HEK293 (cell line): ENCODE data around the gene RFTN1.

ENCODE experiments used
- BCL11B ChIP-seq: fragments of 450-650 bp; formaldehyde crosslinking; IDR thresholded peaks from 2 replicates; pipeline ENCODE4 v1.5.1; 2016; ENCODE audit warnings: low read depth, missing biosample characterization, missing genetic modification characterization
- EGR2 ChIP-seq: fragments of 450-650 bp; formaldehyde crosslinking; IDR thresholded peaks from 2 replicates; pipeline ENCODE4 v1.5.1; 2016; ENCODE audit warnings: low read depth, missing biosample characterization, missing genetic modification characterization
- GLI2 ChIP-seq: fragments of 450-650 bp; formaldehyde crosslinking; IDR thresholded peaks from 2 replicates; pipeline ENCODE4; 2017; ENCODE audit warnings: missing biosample characterization, missing genetic modification characterization, low read depth, borderline replicate concordance
- IKZF3 ChIP-seq: fragments of 450-650 bp; IDR thresholded peaks from 2 replicates; pipeline ENCODE4 v1.5.0; 2018; ENCODE audit warnings: missing biosample characterization, mild to moderate bottlenecking, missing genetic modification characterization, moderate library complexity
- KLF10 ChIP-seq: fragments of 450-650 bp; IDR thresholded peaks from 2 replicates; pipeline ENCODE4 v1.5.1; 2018; ENCODE audit warnings: missing biosample characterization, mild to moderate bottlenecking, missing genetic modification characterization
- KLF17 ChIP-seq: fragments of 450-650 bp; formaldehyde crosslinking; IDR thresholded peaks from 2 replicates; pipeline ENCODE4 v1.5.1; 2016; ENCODE audit warnings: missing biosample characterization, missing genetic modification characterization
- MYNN ChIP-seq: fragments of 450-650 bp; formaldehyde crosslinking; IDR thresholded peaks from 2 replicates; pipeline ENCODE4 v1.5.1; 2016; ENCODE audit warnings: missing biosample characterization, missing genetic modification characterization, borderline replicate concordance
- OSR2 ChIP-seq: fragments of 450-650 bp; formaldehyde crosslinking; IDR thresholded peaks from 2 replicates; pipeline ENCODE4 v1.5.1; 2016; ENCODE audit warnings: missing biosample characterization, missing genetic modification characterization
- SP2 ChIP-seq: fragments of 450-650 bp; formaldehyde crosslinking; IDR thresholded peaks from 2 replicates; pipeline ENCODE4 v1.5.1; 2016; ENCODE audit warnings: missing biosample characterization, missing genetic modification characterization
- ZBTB21 ChIP-seq: fragments of 450-650 bp; formaldehyde crosslinking; IDR thresholded peaks from 2 replicates; pipeline ENCODE4 v1.5.1; 2017; ENCODE audit warnings: missing biosample characterization, missing genetic modification characterization
- ZNF114 ChIP-seq: fragments of 450-650 bp; formaldehyde crosslinking; IDR thresholded peaks from 2 replicates; pipeline ENCODE4 v1.5.0; 2017; ENCODE audit warnings: missing biosample characterization, missing genetic modification characterization
- ZNF19 ChIP-seq: fragments of 450-650 bp; formaldehyde crosslinking; IDR thresholded peaks from 2 replicates; pipeline ENCODE4; 2016; ENCODE audit warnings: missing biosample characterization, missing genetic modification characterization, low read depth
- ZNF2 ChIP-seq: fragments of 450-650 bp; formaldehyde crosslinking; IDR thresholded peaks from 2 replicates; pipeline ENCODE4 v1.5.1; 2016; ENCODE audit warnings: missing biosample characterization, missing genetic modification characterization
- ZNF302 ChIP-seq: fragments of 450-650 bp; formaldehyde crosslinking; IDR thresholded peaks from 2 replicates; pipeline ENCODE4 v1.5.1; 2016; ENCODE audit warnings: missing biosample characterization, missing genetic modification characterization, low read depth
- ZNF37A ChIP-seq: fragments of 450-650 bp; IDR thresholded peaks from 2 replicates; pipeline ENCODE4 v1.5.1; 2018; ENCODE audit warnings: missing biosample characterization, missing genetic modification characterization
- ZNF394 ChIP-seq: fragments of 450-650 bp; formaldehyde crosslinking; IDR thresholded peaks from 2 replicates; pipeline ENCODE4 v1.5.1; 2016; ENCODE audit warnings: missing biosample characterization, missing genetic modification characterization, mild to moderate bottlenecking, moderate library complexity, borderline replicate concordance
- ZNF404 ChIP-seq: fragments of 450-650 bp; formaldehyde crosslinking; IDR thresholded peaks from 2 replicates; pipeline ENCODE4 v1.5.1; 2017; ENCODE audit warnings: missing biosample characterization, missing genetic modification characterization
- ZNF510 ChIP-seq: fragments of 450-650 bp; formaldehyde crosslinking; IDR thresholded peaks from 2 replicates; pipeline ENCODE4 v1.5.1; 2018; ENCODE audit warnings: mild to moderate bottlenecking, missing genetic modification characterization, missing biosample characterization; ENCODE audit not compliant: insufficient replicate concordance
- ZNF513 ChIP-seq: fragments of 450-650 bp; IDR thresholded peaks from 2 replicates; pipeline ENCODE4 v1.5.1; 2018; ENCODE audit warnings: missing biosample characterization, missing genetic modification characterization
- ZNF549 ChIP-seq: fragments of 450-650 bp; IDR thresholded peaks from 2 replicates; pipeline ENCODE4 v1.5.1; 2018; ENCODE audit warnings: missing biosample characterization, missing genetic modification characterization, mild to moderate bottlenecking, inconsistent platforms, moderate library complexity
- ZNF645 ChIP-seq: fragments of 450-650 bp; formaldehyde crosslinking; IDR thresholded peaks from 2 replicates; pipeline ENCODE4; 2016; ENCODE audit warnings: missing biosample characterization, missing genetic modification characterization
- ZNF654 ChIP-seq: fragments of 450-650 bp; formaldehyde crosslinking; IDR thresholded peaks from 2 replicates; pipeline ENCODE4 v1.5.1; 2016; ENCODE audit warnings: low read depth, missing biosample characterization, missing genetic modification characterization
- ZNF658 ChIP-seq: fragments of 450-650 bp; formaldehyde crosslinking; IDR thresholded peaks from 2 replicates; pipeline ENCODE4; 2016; ENCODE audit warnings: missing biosample characterization, missing genetic modification characterization
- ZNF707 ChIP-seq: fragments of 450-650 bp; formaldehyde crosslinking; IDR thresholded peaks from 2 replicates; pipeline ENCODE4 v1.5.1; 2016; ENCODE audit warnings: missing biosample characterization, missing genetic modification characterization
- ZNF792 ChIP-seq: fragments of 450-650 bp; formaldehyde crosslinking; IDR thresholded peaks from 2 replicates; pipeline ENCODE4 v1.5.1; 2016; ENCODE audit warnings: missing biosample characterization, missing genetic modification characterization
- ZSCAN16 ChIP-seq: fragments of 450-650 bp; formaldehyde crosslinking; IDR thresholded peaks from 2 replicates; pipeline ENCODE4 v1.5.1; 2016; ENCODE audit warnings: missing biosample characterization, missing genetic modification characterization
- TF ChIP-seq, protein P1 (sequence below): fragments of 450-650 bp; formaldehyde crosslinking; IDR thresholded peaks from 2 replicates; pipeline ENCODE4 v1.5.1; 2016; ENCODE audit warnings: missing biosample characterization, missing genetic modification characterization
- TF ChIP-seq, protein P2 (sequence below): fragments of 450-650 bp; formaldehyde crosslinking; IDR thresholded peaks from 2 replicates; pipeline ENCODE4 v1.5.1; 2016; ENCODE audit warnings: missing biosample characterization, missing genetic modification characterization
- TF ChIP-seq, protein P3 (sequence below): fragments of 450-650 bp; formaldehyde crosslinking; IDR thresholded peaks from 2 replicates; pipeline ENCODE4 v1.5.1; 2017; ENCODE audit warnings: missing biosample characterization, missing genetic modification characterization
- TF ChIP-seq, protein P4 (sequence below): fragments of 450-650 bp; formaldehyde crosslinking; IDR thresholded peaks from 2 replicates; pipeline ENCODE4 v1.5.1; 2016; ENCODE audit warnings: missing biosample characterization, missing genetic modification characterization

The RFTN1 gene

GRCh38 chr3:16516695-16517481 lies 3.4 kb upstream of the RFTN1 start (continued):
- TF ChIP-seq GLI2 (tag by site-specific recombination) (no peak), ZNF510 (tag by site-specific recombination) (no peak), ZNF2 (tag by site-specific recombination) (peak; percentile 46; the same call in 1 of the 2 replicates), ZNF645 (tag by site-specific recombination) (no peak), ZNF404 (tag by site-specific recombination) (no peak), ZNF549 (tag by site-specific recombination) (no peak), ZNF37A (tag by site-specific recombination) (no peak), ZNF394 (no peak), ZNF114 (no peak), ZNF19 (tag by site-specific recombination) (no peak), ZNF658 (tag by site-specific recombination) (no peak), MYNN (tag by site-specific recombination) (no peak), ZNF513 (tag by site-specific recombination) (no peak), ZSCAN16 (tag by site-specific recombination) (no peak), IKZF3 (tag by site-specific recombination) (0 out of 2 replicates have a peak, but pooled peaks have one; percentile 7), KLF10 (tag by site-specific recombination) (no peak), ZNF302 (tag by site-specific recombination) (no peak), BCL11B (tag by site-specific recombination) (no peak), ZNF654 (tag by site-specific recombination) (peak; percentile 66), SP2 (tag by site-specific recombination) (no peak), OSR2 (tag by site-specific recombination) (no peak), ZNF707 (tag by site-specific recombination) (no peak), KLF17 (no peak), EGR2 (tag by site-specific recombination) (peak; percentile 49; the same call in 1 of the 2 replicates), ZBTB21 (tag by site-specific recombination) (no peak), ZNF792 (tag by site-specific recombination) (no peak)
- TF ChIP-seq, protein P1, sequence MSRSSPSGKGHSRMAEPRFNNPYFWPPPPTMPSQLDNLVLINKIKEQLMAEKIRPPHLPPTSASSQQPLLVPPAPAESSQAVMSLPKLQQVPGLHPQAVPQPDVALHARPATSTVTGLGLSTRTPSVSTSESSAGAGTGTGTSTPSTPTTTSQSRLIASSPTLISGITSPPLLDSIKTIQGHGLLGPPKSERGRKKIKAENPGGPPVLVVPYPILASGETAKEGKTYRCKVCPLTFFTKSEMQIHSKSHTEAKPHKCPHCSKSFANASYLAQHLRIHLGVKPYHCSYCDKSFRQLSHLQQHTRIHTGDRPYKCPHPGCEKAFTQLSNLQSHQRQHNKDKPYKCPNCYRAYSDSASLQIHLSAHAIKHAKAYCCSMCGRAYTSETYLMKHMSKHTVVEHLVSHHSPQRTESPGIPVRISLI (tag by site-specific recombination) = peak; percentile 89
- TF ChIP-seq, protein P2, sequence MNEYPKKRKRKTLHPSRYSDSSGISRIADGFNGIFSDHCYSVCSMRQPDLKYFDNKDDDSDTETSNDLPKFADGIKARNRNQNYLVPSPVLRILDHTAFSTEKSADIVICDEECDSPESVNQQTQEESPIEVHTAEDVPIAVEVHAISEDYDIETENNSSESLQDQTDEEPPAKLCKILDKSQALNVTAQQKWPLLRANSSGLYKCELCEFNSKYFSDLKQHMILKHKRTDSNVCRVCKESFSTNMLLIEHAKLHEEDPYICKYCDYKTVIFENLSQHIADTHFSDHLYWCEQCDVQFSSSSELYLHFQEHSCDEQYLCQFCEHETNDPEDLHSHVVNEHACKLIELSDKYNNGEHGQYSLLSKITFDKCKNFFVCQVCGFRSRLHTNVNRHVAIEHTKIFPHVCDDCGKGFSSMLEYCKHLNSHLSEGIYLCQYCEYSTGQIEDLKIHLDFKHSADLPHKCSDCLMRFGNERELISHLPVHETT = no peak
- TF ChIP-seq, protein P3, sequence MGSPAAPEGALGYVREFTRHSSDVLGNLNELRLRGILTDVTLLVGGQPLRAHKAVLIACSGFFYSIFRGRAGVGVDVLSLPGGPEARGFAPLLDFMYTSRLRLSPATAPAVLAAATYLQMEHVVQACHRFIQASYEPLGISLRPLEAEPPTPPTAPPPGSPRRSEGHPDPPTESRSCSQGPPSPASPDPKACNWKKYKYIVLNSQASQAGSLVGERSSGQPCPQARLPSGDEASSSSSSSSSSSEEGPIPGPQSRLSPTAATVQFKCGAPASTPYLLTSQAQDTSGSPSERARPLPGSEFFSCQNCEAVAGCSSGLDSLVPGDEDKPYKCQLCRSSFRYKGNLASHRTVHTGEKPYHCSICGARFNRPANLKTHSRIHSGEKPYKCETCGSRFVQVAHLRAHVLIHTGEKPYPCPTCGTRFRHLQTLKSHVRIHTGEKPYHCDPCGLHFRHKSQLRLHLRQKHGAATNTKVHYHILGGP (tag by site-specific recombination) = no peak
- TF ChIP-seq, protein P4, sequence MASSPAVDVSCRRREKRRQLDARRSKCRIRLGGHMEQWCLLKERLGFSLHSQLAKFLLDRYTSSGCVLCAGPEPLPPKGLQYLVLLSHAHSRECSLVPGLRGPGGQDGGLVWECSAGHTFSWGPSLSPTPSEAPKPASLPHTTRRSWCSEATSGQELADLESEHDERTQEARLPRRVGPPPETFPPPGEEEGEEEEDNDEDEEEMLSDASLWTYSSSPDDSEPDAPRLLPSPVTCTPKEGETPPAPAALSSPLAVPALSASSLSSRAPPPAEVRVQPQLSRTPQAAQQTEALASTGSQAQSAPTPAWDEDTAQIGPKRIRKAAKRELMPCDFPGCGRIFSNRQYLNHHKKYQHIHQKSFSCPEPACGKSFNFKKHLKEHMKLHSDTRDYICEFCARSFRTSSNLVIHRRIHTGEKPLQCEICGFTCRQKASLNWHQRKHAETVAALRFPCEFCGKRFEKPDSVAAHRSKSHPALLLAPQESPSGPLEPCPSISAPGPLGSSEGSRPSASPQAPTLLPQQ = no peak
